HEK293T (cell line): ENCODE data around the gene ADGRD1.
"Not testable (repeated sequence)": the region's sequence is repeated elsewhere in the genome, so short reads cannot be mapped to it uniquely, and the experiment has no call there.

ENCODE experiments used
- CTCF ChIA-PET: fragments of 350-600 bp; formaldehyde crosslinking; extraction: SDS; loops from one replicate; lab custom pipeline; 2021; ENCODE audit warnings: antibody characterized with exemption, inconsistent platforms; lab: Yijun Ruan, JAX
- POLR2A ChIA-PET: fragments of 350-600 bp; formaldehyde crosslinking; extraction: SDS; loops from one replicate; lab custom pipeline; 2020; ENCODE audit warnings: antibody characterized with exemption, inconsistent platforms; lab: Yijun Ruan, JAX
- DNase-seq: peaks from one replicate; pipeline ENCODE4 v3.0.0; 2012; ENCODE audit warnings: mixed read lengths; ENCODE audit errors: extremely low spot score
- ARNT ChIP-seq: fragments of 450-650 bp; IDR thresholded peaks from 2 replicates; pipeline ENCODE4 v1.6.1; 2017; ENCODE audit warnings: mild to moderate bottlenecking
- BHLHE40 ChIP-seq: fragments of 450-650 bp; IDR thresholded peaks from 2 replicates; pipeline ENCODE4 v1.6.1; 2016; ENCODE audit warnings: mild to moderate bottlenecking, moderate library complexity, borderline replicate concordance
- CTBP1 ChIP-seq: fragments of 450-650 bp; IDR thresholded peaks from 2 replicates; pipeline ENCODE4 v1.6.1; 2016; ENCODE audit warnings: borderline replicate concordance
- ELF4 ChIP-seq: fragments of 450-650 bp; IDR thresholded peaks from 2 replicates; pipeline ENCODE4 v1.6.1; 2017; ENCODE audit warnings: antibody characterized with exemption
- FOXA1 ChIP-seq: fragments of 450-650 bp; IDR thresholded peaks from 2 replicates; pipeline ENCODE4 v1.6.1; 2016; ENCODE audit warnings: mild to moderate bottlenecking
- FOXK2 ChIP-seq: fragments of 450-650 bp; IDR thresholded peaks from 2 replicates; pipeline ENCODE4 v1.6.1; 2016; ENCODE audit warnings: mild to moderate bottlenecking
- FOXM1 ChIP-seq: fragments of 450-650 bp; IDR thresholded peaks from 2 replicates; pipeline ENCODE4 v1.6.1; 2017; ENCODE audit warnings: mild to moderate bottlenecking, borderline replicate concordance
- HDGF ChIP-seq: fragments of 450-650 bp; IDR thresholded peaks from 2 replicates; pipeline ENCODE4 v1.6.1; 2017; ENCODE audit warnings: antibody characterized with exemption, borderline replicate concordance
- L3MBTL2 ChIP-seq: fragments of 450-650 bp; conservative IDR thresholded peaks from 2 replicates; pipeline ENCODE4 v1.6.1; 2016; ENCODE audit warnings: mild to moderate bottlenecking
- LEF1 ChIP-seq: fragments of 450-650 bp; IDR thresholded peaks from 2 replicates; pipeline ENCODE4 v1.6.1; 2017; ENCODE audit warnings: mild to moderate bottlenecking, borderline replicate concordance
- NFRKB ChIP-seq: fragments of 450-650 bp; IDR thresholded peaks from 2 replicates; pipeline ENCODE4 v1.6.1; 2016; ENCODE audit warnings: mild to moderate bottlenecking, moderate library complexity
- PKNOX1 ChIP-seq: fragments of 450-650 bp; IDR thresholded peaks from 2 replicates; pipeline ENCODE4 v1.6.1; 2016
- SP1 ChIP-seq: fragments of 450-650 bp; IDR thresholded peaks from 2 replicates; pipeline ENCODE4 v1.6.1; 2017
- SUZ12 ChIP-seq: fragments of 450-650 bp; IDR thresholded peaks from 2 replicates; pipeline ENCODE4 v1.6.1; 2016; ENCODE audit warnings: mild to moderate bottlenecking
- TARDBP ChIP-seq: fragments of 450-650 bp; IDR thresholded peaks from 2 replicates; pipeline ENCODE4 v1.6.1; 2016
- ZNF384 ChIP-seq: fragments of 450-650 bp; IDR thresholded peaks from 2 replicates; pipeline ENCODE4 v1.6.1; 2016

The ADGRD1 gene

DNA sequence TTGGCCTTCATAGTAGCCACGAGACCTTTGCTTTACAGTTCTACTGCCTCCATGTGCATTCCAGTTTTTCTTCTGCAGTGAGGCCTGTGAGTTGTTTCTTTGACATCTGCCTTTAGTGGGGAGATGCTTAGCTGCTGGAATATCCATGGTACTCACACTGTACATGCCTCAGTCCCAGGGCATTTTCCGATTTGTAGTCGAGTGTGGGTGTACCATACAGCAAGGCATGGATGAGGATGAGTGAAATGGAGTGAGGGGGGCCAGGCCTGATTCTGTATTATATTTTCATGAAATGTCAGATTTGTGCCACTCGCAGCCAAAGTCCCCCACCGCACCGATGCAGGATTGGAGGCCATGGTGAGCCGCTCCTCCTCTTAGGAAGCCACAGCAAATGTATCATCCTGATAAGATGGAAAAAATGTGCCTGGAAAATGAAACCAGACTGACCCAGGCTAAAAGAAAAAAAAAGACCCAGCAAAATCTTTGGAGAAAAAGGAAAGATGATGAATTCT lies 173.0 kb downstream of the ADGRD1 start:
- TF ChIP-seq CTBP1 (no peak), ARNT (no peak), NFRKB (no peak), PKNOX1 (no peak), ZNF384 (no peak), L3MBTL2 (no peak), TARDBP (no peak), ELF4 (no peak), BHLHE40 (no peak), FOXK2 (no peak), SUZ12 (no peak)
- DNase-seq: no peak
- ChIA-PET POLR2A (no interaction called here), CTCF (no interaction called here)

DNA sequence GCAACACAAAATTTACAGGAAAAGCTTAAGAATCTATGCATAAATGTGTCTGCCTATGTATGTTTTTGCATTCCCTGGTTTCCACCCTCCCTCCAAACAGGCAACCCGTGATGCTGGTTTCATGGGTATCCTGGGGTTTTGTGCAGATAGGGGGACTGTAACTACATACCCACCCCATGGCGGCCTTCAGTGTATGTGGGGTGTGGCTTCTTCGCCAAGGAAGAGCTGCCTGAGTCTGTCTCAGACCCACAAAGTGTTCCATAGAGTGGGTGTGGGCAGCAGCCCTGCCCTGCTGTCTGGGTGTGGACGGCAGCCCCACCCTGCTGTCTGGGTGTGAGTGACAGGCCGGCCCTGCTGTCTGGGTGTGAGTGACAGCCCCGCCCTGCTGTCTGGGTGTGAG lies 174.8 kb downstream of the ADGRD1 start:
- DNase-seq: no peak
- POLR2A ChIA-PET: no interaction called here
- TF ChIP-seq FOXA1: no peak
- TF ChIP-seq FOXK2: no peak
- no peak for TF ChIP-seq SUZ12
- TF ChIP-seq NFRKB: no peak
- TF ChIP-seq SP1: no peak
- TF ChIP-seq CTBP1: no peak
- no peak for TF ChIP-seq FOXM1
- TF ChIP-seq PKNOX1: no peak
- no peak for TF ChIP-seq HDGF
- no peak for TF ChIP-seq BHLHE40
- TF ChIP-seq L3MBTL2: no peak
- no peak for TF ChIP-seq TARDBP
- TF ChIP-seq ELF4: no peak
- TF ChIP-seq LEF1: no peak
- TF ChIP-seq ZNF384: no peak
- no peak for TF ChIP-seq ARNT
- CTCF ChIA-PET: interaction anchor here (0.7 kb wide), 1 partner anchor 12 kb away, joined by 4 read pairs; no protein-coding TSS in a partner anchor

DNA sequence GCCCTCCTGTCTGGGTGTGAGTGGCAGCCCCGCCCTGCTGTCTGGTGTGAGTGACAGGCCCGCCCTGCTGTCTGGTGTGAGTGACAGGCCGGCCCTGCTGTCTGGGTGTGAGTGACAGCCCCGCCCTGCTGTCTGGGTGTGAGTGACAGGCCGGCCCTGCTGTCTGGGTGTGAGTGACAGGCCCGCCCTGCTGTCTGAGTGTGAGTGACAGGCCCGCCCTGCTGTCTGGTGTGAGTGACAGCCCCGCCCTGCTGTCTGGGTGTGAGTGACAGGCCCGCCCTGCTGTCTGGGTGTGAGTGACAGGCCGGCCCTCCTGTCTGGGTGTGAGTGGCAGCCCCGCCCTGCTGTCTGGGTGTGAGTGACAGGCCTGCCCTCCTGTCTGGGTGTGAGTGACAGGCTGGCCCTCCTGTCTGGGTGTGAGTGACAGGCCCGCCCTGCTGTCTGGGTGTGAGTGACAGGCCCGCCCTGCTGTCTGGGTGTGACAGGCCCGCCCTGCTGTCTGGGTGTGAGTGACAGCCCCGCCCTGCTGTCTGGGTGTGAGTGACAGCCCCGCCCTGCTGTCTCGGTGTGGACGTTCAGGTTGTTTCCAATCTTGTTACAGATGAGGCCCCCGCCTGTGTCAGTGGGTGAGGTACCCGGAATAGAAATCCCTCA lies 175.4 kb downstream of the ADGRD1 start:
- peak; percentile 39; the same call in 1 of the 2 replicates for TF ChIP-seq PKNOX1
- DNase-seq, POLR2A ChIA-PET, CTCF ChIA-PET: not testable (repeated sequence)

DNA sequence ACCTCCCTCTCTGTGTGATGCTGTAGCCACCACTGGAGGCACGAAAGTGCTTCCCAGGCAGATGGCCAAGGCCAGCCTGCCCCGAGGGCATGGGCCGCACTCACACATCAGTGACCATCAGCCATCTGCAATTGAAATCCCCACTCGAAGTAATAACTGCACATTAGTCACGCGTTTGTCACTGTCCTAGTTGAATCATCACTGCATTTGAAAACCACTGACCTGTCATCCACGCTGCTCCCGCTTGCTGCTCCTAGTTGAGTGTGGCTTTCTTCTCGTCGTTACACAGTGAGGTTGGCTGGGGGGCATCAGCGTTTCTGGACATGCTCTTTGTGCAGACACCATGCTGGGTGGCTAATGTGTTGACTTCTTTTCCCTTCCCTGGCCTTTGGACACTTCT lies 176.1 kb downstream of the ADGRD1 start:
- no peak for TF ChIP-seq LEF1
- TF ChIP-seq TARDBP: no peak
- no peak for TF ChIP-seq L3MBTL2
- TF ChIP-seq CTBP1: no peak
- no peak for TF ChIP-seq ARNT
- TF ChIP-seq BHLHE40: no peak
- no peak for TF ChIP-seq NFRKB
- TF ChIP-seq ZNF384: no peak
- TF ChIP-seq FOXA1: no peak
- TF ChIP-seq HDGF: no peak
- CTCF ChIA-PET: no interaction called here
- DNase-seq: no peak
- POLR2A ChIA-PET: no interaction called here

DNA sequence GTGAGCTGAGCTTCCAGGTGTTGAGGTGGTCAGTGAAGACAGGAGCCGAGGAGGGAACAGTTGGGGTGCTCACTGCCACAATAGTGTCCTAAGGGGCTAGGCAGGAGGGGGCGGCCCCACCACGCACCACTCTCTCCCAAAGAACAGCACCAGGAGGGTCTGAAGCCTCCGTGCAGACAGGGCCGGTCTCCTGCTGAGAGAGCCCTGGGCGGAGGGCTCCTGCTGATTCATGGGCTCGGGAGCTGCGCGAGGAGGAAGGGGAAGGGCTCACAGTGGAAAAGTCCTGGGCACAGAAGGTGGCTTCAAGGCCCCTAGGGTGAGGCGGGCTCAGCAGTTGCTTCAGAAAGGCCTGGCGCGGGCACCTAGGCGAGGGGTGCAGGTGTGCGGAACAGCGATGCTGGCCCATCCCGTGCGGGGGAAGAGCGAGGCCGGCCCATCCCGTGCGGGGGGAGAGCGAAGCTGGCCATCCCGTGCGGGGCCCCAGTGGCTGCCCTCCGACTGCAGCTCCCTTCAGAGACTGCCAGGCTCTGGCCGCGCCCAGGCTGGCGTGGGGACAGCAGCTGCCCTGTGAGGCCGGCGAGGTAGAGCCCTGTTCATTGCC lies 176.7 kb downstream of the ADGRD1 start:
- DNase-seq: no peak
- ChIA-PET CTCF (interaction anchor here (4.1 kb wide), 1 partner anchor 25 kb away, joined by 38 read pairs; no protein-coding TSS in a partner anchor), POLR2A (no interaction called here)
- no peak for TF ChIP-seq TARDBP
- TF ChIP-seq BHLHE40: no peak
- TF ChIP-seq FOXK2: no peak
- no peak for TF ChIP-seq LEF1
- no peak for TF ChIP-seq NFRKB
- no peak for TF ChIP-seq SP1
- TF ChIP-seq ZNF384: no peak
- TF ChIP-seq FOXM1: no peak
- no peak for TF ChIP-seq ELF4
- TF ChIP-seq SUZ12: no peak
- TF ChIP-seq L3MBTL2: no peak
- no peak for TF ChIP-seq FOXA1
- TF ChIP-seq HDGF: no peak
- no peak for TF ChIP-seq ARNT
- no peak for TF ChIP-seq PKNOX1
- no peak for TF ChIP-seq CTBP1
